NB4 (cell line): ENCODE results near the gene GALNT10.

ENCODE experiments used
- DNase-seq: peaks from one replicate; pipeline ENCODE4 v3.0.0; 2010; ENCODE audit warnings: low read depth
- H3K4me3 ChIP-seq: one replicate; pipeline ENCODE4 v1.5.1; 2011; ENCODE audit warnings: mild to moderate bottlenecking, low read depth, low read length, moderate library complexity
- CTCF ChIP-seq: IDR thresholded peaks from one replicate; pipeline ENCODE4 v1.5.1; 2012; ENCODE audit warnings: low read depth, low read length
- MAX ChIP-seq: IDR thresholded peaks from 2 replicates; pipeline ENCODE4 v1.6.1; 2011; ENCODE audit warnings: low read depth, low read length
- MYC ChIP-seq: IDR thresholded peaks from 2 replicates; pipeline ENCODE4 v1.6.1; 2011; ENCODE audit warnings: low read depth, low read length
- POLR2A ChIP-seq: IDR thresholded peaks from 2 replicates; pipeline ENCODE4 v1.6.1; 2011; ENCODE audit warnings: mild to moderate bottlenecking; ENCODE audit not compliant: insufficient read length; ENCODE audit errors: extremely low read depth

Gene GALNT10

GRCh38 chr5:154342211-154342610 is 151.7 kb downstream of the GALNT10 start:
- DNase-seq = no peak
- TF ChIP-seq CTCF (no peak), POLR2A (no peak), MYC (no peak), MAX (no peak)

DNA sequence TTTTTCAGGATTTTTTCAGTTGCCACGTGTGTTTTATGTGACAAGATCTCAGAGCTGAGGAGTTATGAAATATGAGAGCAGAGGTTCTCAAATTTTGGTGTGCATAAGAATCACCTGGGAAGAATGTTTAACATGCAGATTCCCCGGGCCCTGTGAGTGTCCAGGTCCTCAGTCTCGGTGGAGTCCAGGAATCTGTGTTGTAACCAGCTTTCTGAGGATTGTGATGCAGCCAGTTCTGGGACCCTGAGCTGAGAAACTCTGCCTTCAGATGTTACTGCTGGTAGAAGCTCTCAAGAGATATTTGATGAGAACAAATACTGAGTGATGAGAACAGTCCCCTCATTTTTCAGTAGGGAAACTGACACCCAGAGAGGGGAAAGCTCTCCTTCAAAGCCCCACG is 152.4 kb downstream of the GALNT10 start:
- no peak overlapping the region for H3K4me3 ChIP-seq
- TF ChIP-seq POLR2A (no peak), CTCF (no peak), MYC (no peak), MAX (no peak)
- no peak for DNase-seq

More at GRCh38 chr5:154342211-154342610, 151.7 kb downstream of the GALNT10 start:
- no peak overlapping the region for H3K4me3 ChIP-seq

DNA sequence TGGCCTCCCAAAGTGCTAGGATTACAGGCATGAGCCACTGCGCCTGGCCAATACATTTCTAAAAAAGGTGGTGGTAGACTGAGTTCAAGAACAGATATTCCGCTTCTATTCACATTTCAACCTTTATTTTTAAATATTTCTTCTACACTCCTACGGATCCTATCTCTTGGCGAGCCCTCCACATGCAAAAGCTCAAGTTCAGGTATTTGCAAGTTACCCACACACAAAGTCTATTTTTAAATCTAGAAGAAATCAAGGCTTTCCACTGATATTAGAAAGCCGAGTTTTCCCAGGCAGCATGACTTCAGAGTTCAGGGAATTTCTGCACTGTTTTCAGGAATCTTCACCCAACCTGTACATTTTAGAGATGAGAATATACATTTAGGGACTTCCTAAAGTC is 153.9 kb downstream of the GALNT10 start:
- H3K4me3 ChIP-seq = no peak overlapping the region
- TF ChIP-seq MAX (no peak), CTCF (no peak), POLR2A (no peak), MYC (no peak)
- no peak for DNase-seq

GRCh38 chr5:154345255-154345952 is 154.9 kb downstream of the GALNT10 start:
- no peak overlapping the region for H3K4me3 ChIP-seq
- no peak for TF ChIP-seq MYC
- no peak for TF ChIP-seq POLR2A
- no peak for TF ChIP-seq MAX
- TF ChIP-seq CTCF = no peak
- no peak for DNase-seq

- no peak for DNase-seq
Observed at GRCh38 chr5:154346427-154346826, 155.9 kb downstream of the GALNT10 start.

More at GRCh38 chr5:154346427-154346826, 155.9 kb downstream of the GALNT10 start:
- no peak overlapping the region for H3K4me3 ChIP-seq
- no peak for TF ChIP-seq MAX
- no peak for TF ChIP-seq MYC
- TF ChIP-seq CTCF = no peak
- no peak for TF ChIP-seq POLR2A
